ENCODE results near the gene TSN. TPM values are rescaled to one million over a fixed set of nuclear protein-coding genes. Genes with fewer than 3 reads are reported as not detected.

Gene TSN
- total and polyA plus RNA-seq, 10 of the 15 experiments (the other 5 are each of a cell fraction or from before 2014, with no cell fraction given): 45.6 to 102 (median 59.2) TPM

GRCh38 chr2:121746071-121746578, 9.3 kb upstream of the TSN start:
- no peaks in the 10 kb centered on the region for H3K27me3 ChIP-seq (replicated peaks in 1 of 2; ENCODE audit: control insufficient read depth in 2 of 2, insufficient read depth in 2 of 2, low read length in 1 of 2)
- no peak overlapping the region for H3K4me3 ChIP-seq
- no TSS peak for BruUV-seq (replicated peaks)
- intact Hi-C loops (cut with micrococcal nuclease; ENCODE audit: unreplicated experiment): loop anchor here (10.0 kb wide), 1 partner anchor 341 kb away; no protein-coding TSS in a partner anchor
- no peaks in the 10 kb centered on the region for H3K36me3 ChIP-seq (ENCODE audit: control insufficient read depth in 2 of 2, insufficient read depth in 2 of 2, low read length in 1 of 2)
- H4K20me1 ChIP-seq (ENCODE audit: control insufficient read depth, insufficient read depth): no peaks in the 10 kb centered on the region
- H3K79me2 ChIP-seq (ENCODE audit: control insufficient read depth, insufficient read depth, low read length): no peaks in the 10 kb centered on the region
- RAD21 ChIA-PET (ENCODE audit: unreplicated experiment): no interaction called here
- FAIRE-seq (no peak), DNase-seq (ENCODE audit: low read depth, low spot score) (no peak), ATAC-seq (no peak)
- POLR2A ChIA-PET: no interaction called here
- TF ChIP-seq SUZ12 (IDR thresholded peaks at IDR 0.05; ENCODE audit: unreplicated experiment): no peak
- no peak for TF ChIP-seq NKRF (conservative IDR thresholded peaks at IDR 0.05)
- TF ChIP-seq CHD1 (IDR thresholded peaks at IDR 0.05; ENCODE audit: low read depth, low read length): no peak
- no peak for TF ChIP-seq SREBF2 (IDR thresholded peaks at IDR 0.05; ENCODE audit: low read length)
- H3K9me3 ChIP-seq (replicated peaks; ENCODE audit: control insufficient read depth, insufficient read depth, low read length): no peaks in the 10 kb centered on the region
- H3K4me2 ChIP-seq (ENCODE audit: control insufficient read depth, insufficient read depth): no peak overlapping the region
- no peak overlapping the region for H3K9ac ChIP-seq (ENCODE audit: control insufficient read depth, insufficient read depth, low read length)
- H2AFZ ChIP-seq (ENCODE audit: control insufficient read depth, low read depth, low read length): no peak overlapping the region
- H3K27ac ChIP-seq (ENCODE audit: control insufficient read depth, insufficient read depth): no peak overlapping the region
- whole genome bisulfite sequencing (ENCODE audit: insufficient coverage, insufficient replicate concordance, low lambda C conversion rate, missing lambda C conversion rate): 74% methylated on average over 6 of the region's 6 CpGs
- CTCF ChIA-PET: no interaction called here
- in situ Hi-C loops (cut with MboI): no loop called here
- no peaks in the 10 kb centered on the region for H3K4me1 ChIP-seq (ENCODE audit: control insufficient read depth, insufficient read depth, low read length)
- SMC1A ChIA-PET (ENCODE audit: uncharacterized antibody, unreplicated experiment): no interaction called here

DNA sequence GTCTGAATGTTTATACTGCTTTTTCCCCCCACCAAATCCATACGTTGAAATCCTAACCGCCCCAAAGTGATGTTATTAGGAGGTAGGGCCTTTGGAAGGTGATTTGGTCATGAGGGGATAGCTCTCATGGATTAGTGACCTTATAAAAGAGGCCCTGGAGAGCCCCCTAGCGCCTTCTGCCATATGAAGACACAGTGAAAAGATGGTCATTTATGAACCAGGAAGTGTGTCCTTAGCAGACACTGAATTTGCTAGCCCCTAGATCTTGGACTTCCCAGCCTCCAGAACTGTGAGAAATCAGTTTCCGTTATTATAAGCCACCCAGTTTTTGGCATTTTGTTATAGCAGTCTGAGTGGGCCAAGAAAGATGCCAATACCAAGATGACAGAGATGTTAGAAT, 7.2 kb upstream of the TSN start:
- whole genome bisulfite sequencing (ENCODE audit: insufficient coverage, insufficient replicate concordance, low lambda C conversion rate, missing lambda C conversion rate): 29% methylated on average over 4 of the region's 4 CpGs
- POLR2A ChIA-PET: no interaction called here
- Histone ChIP-seq H2AFZ (ENCODE audit: control insufficient read depth, low read depth, low read length) (peak overlapping the region; percentile 55), H3K36me3 (ENCODE audit: control insufficient read depth in 2 of 2, insufficient read depth in 2 of 2, low read length in 1 of 2) (no peaks in the 10 kb centered on the region), H3K27ac (ENCODE audit: control insufficient read depth, insufficient read depth) (no peak overlapping the region), H3K4me2 (ENCODE audit: control insufficient read depth, insufficient read depth) (no peak overlapping the region), H3K4me1 (ENCODE audit: control insufficient read depth, insufficient read depth, low read length) (no peaks in the 10 kb centered on the region), H3K9me3 (replicated peaks; ENCODE audit: control insufficient read depth, insufficient read depth, low read length) (no peaks in the 10 kb centered on the region), H3K4me3 (no peak overlapping the region), H3K27me3 (replicated peaks in 1 of 2; ENCODE audit: control insufficient read depth in 2 of 2, insufficient read depth in 2 of 2, low read length in 1 of 2) (no peaks in the 10 kb centered on the region), H3K9ac (ENCODE audit: control insufficient read depth, insufficient read depth, low read length) (no peak overlapping the region), H3K79me2 (ENCODE audit: control insufficient read depth, insufficient read depth, low read length) (no peaks in the 10 kb centered on the region), H4K20me1 (ENCODE audit: control insufficient read depth, insufficient read depth) (no peaks in the 10 kb centered on the region)
- no peak for DNase-seq (ENCODE audit: low read depth, low spot score)
- FAIRE-seq: no peak
- in situ Hi-C loops (cut with MboI) (no loop called here), intact Hi-C loops (cut with micrococcal nuclease; ENCODE audit: unreplicated experiment) (loop anchor here (10.0 kb wide), 1 partner anchor 343 kb away; no protein-coding TSS in a partner anchor)
- SMC1A ChIA-PET (ENCODE audit: uncharacterized antibody, unreplicated experiment): interaction anchor here (1.0 to 1.1 kb wide), 2 partner anchors 337 to 346 kb away, joined by 3 read pairs; no protein-coding TSS in a partner anchor
- RAD21 ChIA-PET (ENCODE audit: unreplicated experiment): interaction anchor here (0.6 kb wide), 1 partner anchor 40 kb away, joined by 3 read pairs; no protein-coding TSS in a partner anchor
- ATAC-seq: peak; percentile 94
- no TSS peak for BruUV-seq (replicated peaks)
- CTCF ChIA-PET: interaction anchor here (0.6 to 1.9 kb wide), 6 partner anchors 11 to 662 kb away, joined by 3 to 8 read pairs (median 4); partner anchors contain the start of gene NIFK
- TF ChIP-seq ZNF207 (IDR thresholded peaks at IDR 0.05; ENCODE audit: borderline replicate concordance) (no peak), LARP7 (IDR thresholded peaks at IDR 0.05) (no peak), TCF7 (IDR thresholded peaks at IDR 0.05; ENCODE audit: borderline replicate concordance) (no peak), POLR2AphosphoS5 (IDR thresholded peaks at IDR 0.05; ENCODE audit: low read length) (no peak), RAD21 (IDR thresholded peaks at IDR 0.05; ENCODE audit: insufficient read depth, low read depth, low read length) (peak; percentile 52), MTA2 (IDR thresholded peaks at IDR 0.05; ENCODE audit: low read depth) (no peak)
- TF ChIP-seq, protein P1, sequence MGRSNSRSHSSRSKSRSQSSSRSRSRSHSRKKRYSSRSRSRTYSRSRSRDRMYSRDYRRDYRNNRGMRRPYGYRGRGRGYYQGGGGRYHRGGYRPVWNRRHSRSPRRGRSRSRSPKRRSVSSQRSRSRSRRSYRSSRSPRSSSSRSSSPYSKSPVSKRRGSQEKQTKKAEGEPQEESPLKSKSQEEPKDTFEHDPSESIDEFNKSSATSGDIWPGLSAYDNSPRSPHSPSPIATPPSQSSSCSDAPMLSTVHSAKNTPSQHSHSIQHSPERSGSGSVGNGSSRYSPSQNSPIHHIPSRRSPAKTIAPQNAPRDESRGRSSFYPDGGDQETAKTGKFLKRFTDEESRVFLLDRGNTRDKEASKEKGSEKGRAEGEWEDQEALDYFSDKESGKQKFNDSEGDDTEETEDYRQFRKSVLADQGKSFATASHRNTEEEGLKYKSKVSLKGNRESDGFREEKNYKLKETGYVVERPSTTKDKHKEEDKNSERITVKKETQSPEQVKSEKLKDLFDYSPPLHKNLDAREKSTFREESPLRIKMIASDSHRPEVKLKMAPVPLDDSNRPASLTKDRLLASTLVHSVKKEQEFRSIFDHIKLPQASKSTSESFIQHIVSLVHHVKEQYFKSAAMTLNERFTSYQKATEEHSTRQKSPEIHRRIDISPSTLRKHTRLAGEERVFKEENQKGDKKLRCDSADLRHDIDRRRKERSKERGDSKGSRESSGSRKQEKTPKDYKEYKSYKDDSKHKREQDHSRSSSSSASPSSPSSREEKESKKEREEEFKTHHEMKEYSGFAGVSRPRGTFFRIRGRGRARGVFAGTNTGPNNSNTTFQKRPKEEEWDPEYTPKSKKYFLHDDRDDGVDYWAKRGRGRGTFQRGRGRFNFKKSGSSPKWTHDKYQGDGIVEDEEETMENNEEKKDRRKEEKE (IDR thresholded peaks at IDR 0.05): no peak
